H9 (cell line): ENCODE results near the gene CPNE7. TPM values are rescaled to one million over a fixed set of nuclear protein-coding genes. Genes with fewer than 3 reads are reported as not detected.

Experiments
- DNase-seq: peaks from one replicate; pipeline ENCODE4 v3.0.0-alpha.2; 2017
- H2AFZ ChIP-seq: one replicate; pipeline ENCODE4 v1.6.1; 2013; ENCODE audit warnings: mild to moderate bottlenecking, low read length, control low read depth, moderate library complexity
- H2AK5ac ChIP-seq: 2 replicates; pipeline ENCODE4 v1.6.1; 2013; ENCODE audit warnings: low read length, control low read depth, mixed read lengths; ENCODE audit not compliant: insufficient read length
- H2BK120ac ChIP-seq: one replicate; pipeline ENCODE4 v1.6.1; 2013; ENCODE audit warnings: low read depth, mild to moderate bottlenecking, low read length, control low read depth, inconsistent platforms; ENCODE audit not compliant: poor library complexity, severe bottlenecking
- H2BK12ac ChIP-seq: 2 replicates; pipeline ENCODE4 v1.6.1; 2013; ENCODE audit warnings: low read length, control low read depth, mixed read lengths, low read depth; ENCODE audit not compliant: insufficient read length
- H2BK15ac ChIP-seq: 2 replicates; pipeline ENCODE4 v1.6.1; 2013; ENCODE audit warnings: low read depth, low read length, control low read depth
- H2BK20ac ChIP-seq: one replicate; pipeline ENCODE4 v1.6.1; 2013; ENCODE audit warnings: low read depth, mild to moderate bottlenecking, low read length, control low read depth, inconsistent platforms; ENCODE audit not compliant: poor library complexity, severe bottlenecking
- H2BK5ac ChIP-seq: 2 replicates; pipeline ENCODE4 v1.6.1; 2013; ENCODE audit warnings: low read length, control low read depth, mixed read lengths; ENCODE audit not compliant: insufficient read length
- H3K14ac ChIP-seq: 2 replicates; pipeline ENCODE4 v1.6.1; 2013; ENCODE audit warnings: low read length, control low read depth; ENCODE audit not compliant: insufficient read depth
- H3K18ac ChIP-seq: 2 replicates; pipeline ENCODE4 v1.6.1; 2013; ENCODE audit warnings: low read depth, mild to moderate bottlenecking, mixed read lengths, low read length, control low read depth; ENCODE audit not compliant: insufficient read length
- H3K23ac ChIP-seq: 2 replicates; pipeline ENCODE4 v1.6.1; 2013; ENCODE audit warnings: low read length, control low read depth, mixed read lengths, low read depth; ENCODE audit not compliant: insufficient read length
- H3K23me2 ChIP-seq: 2 replicates; pipeline ENCODE4 v1.6.1; 2013; ENCODE audit warnings: low read depth, mild to moderate bottlenecking, mixed read lengths, low read length, control low read depth; ENCODE audit not compliant: insufficient read length, poor library complexity, severe bottlenecking
- H3K27ac ChIP-seq: 2 replicates; pipeline ENCODE4 v1.5.1; 2013; ENCODE audit warnings: low read length, control low read depth, mixed read lengths, low read depth; ENCODE audit not compliant: insufficient read length
- H3K27me3 ChIP-seq: 2 replicates; pipeline ENCODE4 v1.6.1; 2013; ENCODE audit warnings: low read length, control low read depth, inconsistent platforms; ENCODE audit not compliant: insufficient read depth
- H3K4ac ChIP-seq: 2 replicates; pipeline ENCODE4 v1.6.1; 2013; ENCODE audit warnings: low read depth, mild to moderate bottlenecking, control low read depth, inconsistent platforms, low read length, moderate library complexity
- H3K4me1 ChIP-seq: 2 replicates; pipeline ENCODE4 v1.6.1; 2013; ENCODE audit warnings: low read length, control low read depth, inconsistent platforms; ENCODE audit not compliant: insufficient read depth
- H3K4me2 ChIP-seq: 2 replicates; pipeline ENCODE4 v1.6.1; 2013; ENCODE audit warnings: low read length, control low read depth, mixed read lengths; ENCODE audit not compliant: insufficient read length, insufficient read depth
- H3K56ac ChIP-seq: 2 replicates; pipeline ENCODE4 v1.6.1; 2013; ENCODE audit warnings: low read depth, mild to moderate bottlenecking, mixed read lengths, low read length, control low read depth; ENCODE audit not compliant: insufficient read length
- H3K79me1 ChIP-seq: 2 replicates; pipeline ENCODE4 v1.6.1; 2013; ENCODE audit warnings: low read depth, mild to moderate bottlenecking, moderate library complexity, low read length, control low read depth, inconsistent platforms; ENCODE audit not compliant: insufficient read depth, poor library complexity, severe bottlenecking
- H3K79me2 ChIP-seq: 2 replicates; pipeline ENCODE4 v1.6.1; 2013; ENCODE audit warnings: low read length, control low read depth, inconsistent platforms; ENCODE audit not compliant: insufficient read depth
- H3K9ac ChIP-seq: 2 replicates; pipeline ENCODE4 v1.6.1; 2013; ENCODE audit warnings: low read length, control low read depth, mixed read lengths; ENCODE audit not compliant: insufficient read length; ENCODE audit errors: extremely low read depth
- H3K9me3 ChIP-seq: one replicate; pipeline ENCODE4 v1.6.1; 2013; ENCODE audit warnings: low read depth, low read length, inconsistent platforms; ENCODE audit not compliant: control insufficient read depth
- H3T11ph ChIP-seq: one replicate; pipeline ENCODE4 v1.6.1; 2013; ENCODE audit warnings: mild to moderate bottlenecking, low read length, control low read depth, inconsistent platforms
- H4K20me1 ChIP-seq: one replicate; pipeline ENCODE4 v1.6.1; 2013; ENCODE audit not compliant: control insufficient read depth, insufficient read length, insufficient read depth
- H4K5ac ChIP-seq: 2 replicates; pipeline ENCODE4 v1.6.1; 2013; ENCODE audit warnings: low read depth, mild to moderate bottlenecking, mixed read lengths, low read length, control low read depth; ENCODE audit not compliant: insufficient read length
- H4K8ac ChIP-seq: replicated peaks from 2 replicates; pipeline ENCODE4 v1.6.1; 2013; ENCODE audit warnings: low read length, control low read depth, mixed read lengths, low read depth; ENCODE audit not compliant: insufficient read length
- H4K91ac ChIP-seq: 2 replicates; pipeline ENCODE4 v1.6.1; 2013; ENCODE audit warnings: low read depth, mild to moderate bottlenecking, moderate library complexity, mixed read lengths, low read length, control low read depth; ENCODE audit not compliant: insufficient read length
- H3K27ac Mint-ChIP-seq, 3 experiments: 2 replicates in 2 of 3; 3 replicates in 1 of 3; pipeline ENCODE4 v1.8.0; 2020 to 2021; ENCODE audit warnings: mixed read lengths in 3 of 3, mild to moderate bottlenecking in 1 of 3, moderate library complexity in 1 of 3
- H3K27me3 Mint-ChIP-seq: 2 replicates; pipeline ENCODE4 v1.8.0; 2021; ENCODE audit warnings: low read depth, mild to moderate bottlenecking, moderate library complexity, mixed read lengths
- H3K36me3 Mint-ChIP-seq, 3 experiments: 2 replicates in 2 of 3; 3 replicates in 1 of 3; pipeline ENCODE4 v1.8.0; 2020 to 2021; ENCODE audit warnings: low read depth in 3 of 3, mixed read lengths in 3 of 3; ENCODE audit not compliant: insufficient read depth in 1 of 3
- H3K4me1 Mint-ChIP-seq, 2 experiments: 2 replicates each; pipeline ENCODE4 v1.8.0; 2020; ENCODE audit warnings: mixed read lengths in 2 of 2
- H3K4me3 Mint-ChIP-seq, 2 experiments: 2 replicates in 1 of 2; 3 replicates in 1 of 2; pipeline ENCODE4 v1.8.0; 2020 to 2021; ENCODE audit warnings: mild to moderate bottlenecking in 2 of 2, mixed read lengths in 2 of 2, moderate library complexity in 1 of 2
- H3K9me3 Mint-ChIP-seq, 2 experiments: 2 replicates in 1 of 2; 3 replicates in 1 of 2; pipeline ENCODE4 v1.8.0; 2020; ENCODE audit warnings: mild to moderate bottlenecking in 2 of 2, mixed read lengths in 2 of 2, moderate library complexity in 1 of 2
- CTCF ChIP-seq: fragments of 200-600 bp; sonication (generic); conservative IDR thresholded peaks from 3 replicates; pipeline ENCODE4 v1.8.0; 2021; ENCODE audit warnings: antibody characterized with exemption, mild to moderate bottlenecking
- WGBS: extraction: QIAGEN DNeasy Blood & Tissue Kit; methylation state at CpG from one replicate; pipeline ENCODE4 v1.1.7; 2013; ENCODE audit warnings: missing lambda C conversion rate, low lambda C conversion rate, mixed read lengths; ENCODE audit not compliant: insufficient read length; ENCODE audit errors: extremely low coverage; 5-methylcytosine and 5-hydroxymethylcytosine counted together
- total RNA-seq: library from RNA; stranded (reverse); gene quantifications from 2 replicates; pipeline ENCODE4 v1.2.1, GENCODE V29; 2021

The CPNE7 gene
- total RNA-seq, 1 experiment from 2014 or later, result 23.4 TPM

GRCh38 chr16:89573826-89574680, 1.5 kb upstream of the CPNE7 start:
- no peak overlapping the region for H2AFZ ChIP-seq
- H4K91ac ChIP-seq, result no peak overlapping the region
- Mint-ChIP-seq H3K4me3 (peak overlapping the region in 1 of 2 experiments; percentile 66; a peak in 4 of 5 replicates), H3K9me3 (no peaks in the 10 kb centered on the region), H3K4me1 (peaks cover 2 to 6% of the 10 kb centered on the region in 2 experiments; a peak in 2 of 4 replicates), H3K27ac (peak overlapping the region in 1 of 3 experiments; percentile 10; a peak in 1 of 7 replicates), H3K27me3 (peaks cover 60% of the 10 kb centered on the region), H3K36me3 (peaks cover 0 to 6% (median 4%) of the 10 kb centered on the region in 3 experiments; a peak in 5 of 7 replicates)
- no peaks in the 10 kb centered on the region for H3K79me1 ChIP-seq
- no peaks in the 10 kb centered on the region for H3K79me2 ChIP-seq
- H2BK20ac ChIP-seq, result no peak overlapping the region
- peaks cover 3% of the 10 kb centered on the region; the same call in 1 of the 2 replicates for H3K27me3 ChIP-seq
- peak overlapping the region; percentile 42 for H3K4me2 ChIP-seq
- no peak for TF ChIP-seq CTCF
- H4K5ac ChIP-seq, result no peak overlapping the region
- H2AK5ac ChIP-seq, result no peak overlapping the region
- H2BK5ac ChIP-seq, result no peak overlapping the region
- no peak overlapping the region for H3K27ac ChIP-seq
- H2BK12ac ChIP-seq, result no peak overlapping the region
- H3T11ph ChIP-seq, result no peak overlapping the region
- no peak overlapping the region for H2BK15ac ChIP-seq
- no peak overlapping the region for H3K23ac ChIP-seq
- H3K4ac ChIP-seq, result no peak overlapping the region
- H2BK120ac ChIP-seq, result no peak overlapping the region
- H3K23me2 ChIP-seq, result peaks cover 11% of the 10 kb centered on the region
- H3K9me3 ChIP-seq, result no peaks in the 10 kb centered on the region
- WGBS, result no CpG with 5 or more reads among the region's 31 CpGs
- no peaks in the 10 kb centered on the region for H4K20me1 ChIP-seq
- DNase-seq, result no peak
- no peak overlapping the region for H3K56ac ChIP-seq
- no peak overlapping the region for H3K9ac ChIP-seq
- peak overlapping the region; percentile 77; the same call in 1 of the 2 replicates for H3K14ac ChIP-seq
- H4K8ac ChIP-seq, result no peak overlapping the region
- H3K18ac ChIP-seq, result peak overlapping the region; percentile 43
- no peaks in the 10 kb centered on the region for H3K4me1 ChIP-seq
